HG03066 (cell line): Measurements from ENCODE around the gene MGST1.
"Not testable (repeated sequence)": the region's sequence is repeated elsewhere in the genome, so short reads cannot be mapped to it uniquely, and the experiment has no call there.

Experiments
- ATAC-seq: cut with Tn5 transposase; IDR thresholded peaks from one replicate; pipeline ENCODE4 v1.9.1; 2021; ENCODE audit warnings: low read depth; ENCODE audit not compliant: unreplicated experiment

MGST1 gene

DNA sequence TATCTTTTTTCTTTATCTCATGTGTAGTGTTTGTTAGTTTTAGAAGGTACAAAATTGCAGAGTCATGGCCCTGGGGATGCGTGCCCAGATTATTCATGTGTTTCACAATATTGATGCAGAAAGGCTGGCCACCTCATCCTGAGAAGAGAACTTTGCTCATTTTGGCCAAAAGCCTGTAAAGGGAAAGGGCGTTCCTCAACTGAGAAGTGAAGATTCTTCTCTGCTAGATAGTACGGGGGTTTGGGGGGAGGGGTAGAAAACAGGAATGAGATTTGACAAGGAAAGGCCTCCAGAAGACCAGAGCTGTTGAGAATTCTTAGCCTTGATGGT, 1.7 kb downstream of the MGST1 start:
- peak; percentile 31 for ATAC-seq

DNA sequence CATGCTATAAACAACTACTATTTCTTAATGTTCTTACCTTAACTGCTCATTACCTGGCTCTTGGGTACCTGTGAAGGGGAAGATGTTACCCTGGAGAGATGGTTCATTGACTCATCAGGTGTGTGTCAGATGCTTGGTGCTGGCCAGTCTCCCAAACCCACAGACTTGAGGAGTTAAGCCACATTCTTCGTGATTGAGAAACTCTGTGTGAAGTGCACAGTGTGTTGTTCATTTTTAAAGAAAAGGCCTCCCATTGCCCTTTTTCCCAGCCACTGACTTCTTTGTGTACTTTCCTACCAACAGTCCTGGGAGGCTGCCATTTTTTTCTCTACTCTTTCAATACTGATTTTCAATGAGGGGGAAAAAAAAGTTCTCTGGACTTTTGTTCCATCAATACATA, 3.2 kb downstream of the MGST1 start:
- no peak for ATAC-seq

GRCh38 chr12:16352481-16352880, 5.0 kb downstream of the MGST1 start:
- ATAC-seq: no peak

DNA sequence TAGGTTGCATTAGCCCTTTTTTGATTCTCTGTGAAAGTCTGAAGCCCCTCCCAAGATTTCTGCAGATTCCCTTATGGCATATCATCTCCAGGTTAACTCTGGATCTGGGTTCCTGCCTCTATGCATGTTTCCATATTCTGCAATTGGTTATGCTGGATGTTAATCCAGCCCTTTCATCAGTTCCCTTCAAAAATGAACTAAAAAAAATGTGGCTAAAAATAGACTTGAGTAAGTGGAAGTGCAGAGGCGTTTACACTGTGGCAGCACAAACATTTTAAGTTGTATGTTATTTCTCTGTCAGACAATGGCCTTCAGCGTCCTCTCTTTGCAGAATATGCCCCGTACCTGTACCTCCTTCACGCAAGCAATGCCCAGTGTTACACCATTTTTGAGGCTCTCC, 11.4 kb downstream of the MGST1 start:
- ATAC-seq: no peak

- no peak for ATAC-seq
These were observed 12.4 kb downstream of the MGST1 start for GRCh38 chr12:16359512-16360491.

- ATAC-seq: no peak
These were observed 13.8 kb downstream of the MGST1 start for GRCh38 chr12:16361142-16361783.

- ATAC-seq: no peak
These were observed 15.1 kb downstream of the MGST1 start for GRCh38 chr12:16362550-16362949.

- ATAC-seq: no peak
These were observed 21.7 kb downstream of the MGST1 start for GRCh38 chr12:16369156-16369555.

GRCh38 chr12:16370096-16370495, 22.7 kb downstream of the MGST1 start:
- ATAC-seq: no peak

DNA sequence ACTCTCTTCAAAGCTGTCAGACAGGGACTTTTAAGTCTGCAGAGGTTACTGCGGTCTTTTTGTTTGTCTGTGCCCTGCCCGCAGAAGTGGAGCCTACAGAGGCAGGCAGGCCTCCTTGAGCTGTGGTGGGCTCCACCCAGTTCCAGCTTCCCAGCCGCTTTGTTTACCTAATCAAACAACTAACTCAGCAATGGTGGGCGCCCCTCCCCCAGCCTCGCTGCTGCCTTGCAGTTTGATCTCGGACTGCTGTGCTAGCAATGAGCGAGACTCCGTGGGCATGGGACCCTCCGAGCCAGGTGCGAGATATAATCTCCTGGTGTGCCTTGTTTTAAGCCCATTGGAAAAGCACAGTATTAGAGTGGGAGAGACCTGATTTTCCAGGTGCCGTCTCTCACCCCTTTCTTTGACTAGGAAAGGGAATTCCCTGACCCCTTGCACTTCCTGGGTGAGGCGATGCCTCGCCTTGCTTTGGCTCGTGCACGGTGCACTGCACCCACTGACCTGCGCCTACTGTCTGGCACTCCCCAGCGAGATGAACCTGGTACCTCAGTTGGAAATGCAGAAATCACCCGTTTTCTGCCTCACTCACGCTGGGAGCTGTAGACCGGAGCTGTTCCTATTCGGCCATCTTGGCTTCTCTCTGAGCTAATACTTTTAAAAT, 35.3 kb downstream of the MGST1 start:
- ATAC-seq: not testable (repeated sequence)

- no peak for ATAC-seq
These were observed 37.3 kb downstream of the MGST1 start for GRCh38 chr12:16384732-16385131.

DNA sequence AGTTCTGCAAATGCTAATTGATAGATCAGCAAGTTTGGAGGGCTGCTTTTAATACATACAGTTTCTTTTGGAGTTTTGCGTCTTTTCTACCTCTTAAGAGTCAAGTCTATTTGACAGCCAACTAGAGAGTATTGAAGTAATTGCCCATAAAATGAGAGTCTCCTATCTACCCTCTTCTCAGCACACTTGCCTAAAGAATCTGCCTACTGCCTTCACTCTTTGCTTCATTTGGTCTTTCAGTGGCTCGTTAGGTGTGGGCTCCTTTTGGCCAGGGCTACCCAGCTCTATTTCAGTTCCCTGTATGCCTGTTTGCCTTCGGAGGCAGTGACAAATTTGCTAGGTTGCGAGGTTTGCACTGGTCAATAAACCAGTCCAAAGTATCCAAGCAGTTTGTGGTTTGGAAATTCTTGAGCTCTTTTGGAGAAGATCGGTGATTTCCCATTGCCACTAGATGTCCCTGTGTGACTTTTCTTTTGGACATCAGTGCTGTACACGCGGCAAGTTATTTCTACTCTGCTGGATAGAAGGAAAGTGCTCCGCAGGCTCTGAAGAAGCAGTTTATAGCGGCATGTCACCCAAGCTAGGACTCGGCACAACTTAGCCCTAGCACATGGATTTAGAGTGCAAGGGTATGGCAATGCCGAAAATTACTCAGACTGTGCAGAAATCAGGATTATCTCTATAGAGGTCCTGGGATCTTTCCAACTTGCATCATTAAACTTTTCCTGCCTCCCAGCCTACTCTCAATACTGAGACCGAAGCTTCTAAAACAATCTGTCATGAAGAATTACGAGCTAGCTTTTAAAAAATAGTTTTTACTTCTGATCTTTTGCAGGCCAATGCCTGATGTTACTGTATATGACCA, 38.6 kb downstream of the MGST1 start:
- ATAC-seq: no peak

DNA sequence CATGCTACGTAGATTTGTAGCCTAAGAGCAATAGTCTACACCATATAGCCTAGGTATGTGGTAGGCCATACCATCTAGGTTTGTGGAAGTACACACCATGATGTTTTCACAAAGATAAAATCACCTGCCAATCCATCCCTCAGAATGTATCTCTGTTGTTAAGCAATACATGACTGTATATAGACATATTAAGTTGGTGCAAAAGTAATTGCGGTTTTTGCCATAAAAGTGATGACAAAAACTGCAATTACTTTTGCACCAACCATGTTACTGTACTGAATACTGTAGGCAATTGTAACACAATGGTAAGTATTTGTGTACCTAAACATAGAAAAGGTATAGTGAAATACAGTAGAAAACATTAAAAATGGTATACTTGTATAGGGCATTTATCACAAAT, 40.5 kb downstream of the MGST1 start:
- no peak for ATAC-seq

- ATAC-seq: no peak
These were observed 42.1 kb downstream of the MGST1 start for GRCh38 chr12:16389594-16389993.

DNA sequence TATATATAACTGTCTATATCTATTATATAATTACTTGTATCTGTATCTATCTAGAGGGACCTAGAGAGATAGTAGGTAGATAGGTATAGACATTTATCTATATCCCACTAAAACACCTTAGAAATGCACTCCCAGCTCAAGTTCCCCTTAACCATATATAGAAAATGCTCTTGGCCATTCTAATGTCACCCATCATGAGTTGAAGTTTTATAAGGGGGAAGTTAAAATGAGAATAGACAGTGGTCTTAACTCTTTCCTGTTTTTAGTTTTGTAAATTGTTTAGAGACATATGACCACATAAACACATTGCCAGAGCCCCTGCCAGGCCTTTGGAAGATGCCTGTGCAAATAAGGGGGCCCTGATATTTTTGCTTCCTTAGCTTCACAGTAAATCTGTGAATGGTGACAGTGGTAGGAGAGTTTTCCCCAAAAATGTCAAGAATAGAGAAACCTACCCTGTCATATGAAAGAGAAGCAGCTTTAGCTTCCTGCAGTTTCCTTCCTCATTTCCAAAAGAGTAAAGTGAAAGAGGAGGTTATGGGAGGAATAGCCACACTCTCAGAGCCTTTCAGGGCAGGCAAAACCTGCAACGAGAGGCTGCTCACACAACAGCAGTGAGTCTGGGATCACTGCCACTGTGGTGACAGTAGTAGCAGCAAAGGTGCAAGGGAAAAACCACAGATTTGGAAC, 45.5 kb downstream of the MGST1 start:
- no peak for ATAC-seq

DNA sequence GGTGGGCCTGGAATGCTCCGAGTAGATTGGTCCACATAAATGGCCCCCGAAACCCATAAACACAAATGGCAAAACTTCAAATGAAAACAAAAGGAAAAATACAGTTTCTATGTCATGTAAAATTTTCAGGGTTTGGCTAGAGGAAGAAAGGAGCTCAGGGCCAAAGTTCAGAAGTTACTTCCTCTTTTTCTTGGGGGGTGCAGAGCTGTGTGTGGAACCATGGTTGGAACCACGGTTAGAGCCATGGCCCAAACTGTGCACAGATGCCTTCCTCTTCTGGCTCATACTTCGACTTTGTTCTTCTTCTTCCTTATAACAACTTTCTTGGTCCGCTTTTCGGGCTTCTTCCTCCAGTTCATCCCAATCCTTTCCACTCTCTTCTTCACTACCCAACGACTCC, 51.7 kb downstream of the MGST1 start:
- ATAC-seq: no peak

DNA sequence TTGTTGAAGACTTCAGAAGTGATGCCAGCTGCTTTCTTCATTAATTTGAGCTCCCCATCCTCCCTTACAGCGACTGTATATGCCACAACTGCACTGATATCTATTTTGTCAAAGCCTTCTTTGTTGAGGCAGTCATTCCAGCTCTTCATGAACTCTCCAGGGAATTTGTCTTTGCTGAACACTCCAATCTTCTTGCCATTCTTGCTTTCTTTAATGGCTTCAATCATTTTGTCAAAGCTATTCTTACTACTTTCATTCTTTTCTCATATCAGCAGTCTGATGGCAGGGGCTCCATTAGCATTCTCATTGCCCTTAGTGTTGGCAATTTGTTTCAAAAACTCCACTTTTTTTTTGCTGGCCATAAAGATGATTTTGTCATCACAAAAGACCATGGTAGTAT, 54.4 kb downstream of the MGST1 start:
- ATAC-seq: not testable (repeated sequence)

GRCh38 chr12:16407346-16407745, 59.9 kb downstream of the MGST1 start:
- no peak for ATAC-seq
